ENCODE data around the gene THRB.

THRB gene

GRCh38 chr3:24190256-24190655, 304.4 kb downstream of the THRB start:
- Histone ChIP-seq H3K4me2 (ENCODE audit: low read depth, low read length, poor library complexity, severe bottlenecking) (no peak overlapping the region), H2AFZ (ENCODE audit: low read depth, low read length, severe bottlenecking) (no peak overlapping the region), H3K36me3 (ENCODE audit: low read length) (no peaks in the 10 kb centered on the region), H4K20me1 (ENCODE audit: low read depth, low read length) (no peaks in the 10 kb centered on the region), H3K27me3 (ENCODE audit: low read length) (no peaks in the 10 kb centered on the region), H3K27ac (ENCODE audit: low read depth, low read length) (no peak overlapping the region), H3K9me3 (ENCODE audit: insufficient read depth, low read length) (no peaks in the 10 kb centered on the region), H3K9me2 (replicated peaks; ENCODE audit: insufficient read depth, low read length) (no peaks in the 10 kb centered on the region), H3F3A (ENCODE audit: insufficient read depth) (no peaks in the 10 kb centered on the region), H3K4me3 (ENCODE audit: insufficient read depth, low read length, poor library complexity, severe bottlenecking) (no peak overlapping the region), H3K9ac (ENCODE audit: low read length) (no peak overlapping the region), H3K79me2 (ENCODE audit: insufficient read depth, low read length) (no peaks in the 10 kb centered on the region)
- TF ChIP-seq, protein P1, sequence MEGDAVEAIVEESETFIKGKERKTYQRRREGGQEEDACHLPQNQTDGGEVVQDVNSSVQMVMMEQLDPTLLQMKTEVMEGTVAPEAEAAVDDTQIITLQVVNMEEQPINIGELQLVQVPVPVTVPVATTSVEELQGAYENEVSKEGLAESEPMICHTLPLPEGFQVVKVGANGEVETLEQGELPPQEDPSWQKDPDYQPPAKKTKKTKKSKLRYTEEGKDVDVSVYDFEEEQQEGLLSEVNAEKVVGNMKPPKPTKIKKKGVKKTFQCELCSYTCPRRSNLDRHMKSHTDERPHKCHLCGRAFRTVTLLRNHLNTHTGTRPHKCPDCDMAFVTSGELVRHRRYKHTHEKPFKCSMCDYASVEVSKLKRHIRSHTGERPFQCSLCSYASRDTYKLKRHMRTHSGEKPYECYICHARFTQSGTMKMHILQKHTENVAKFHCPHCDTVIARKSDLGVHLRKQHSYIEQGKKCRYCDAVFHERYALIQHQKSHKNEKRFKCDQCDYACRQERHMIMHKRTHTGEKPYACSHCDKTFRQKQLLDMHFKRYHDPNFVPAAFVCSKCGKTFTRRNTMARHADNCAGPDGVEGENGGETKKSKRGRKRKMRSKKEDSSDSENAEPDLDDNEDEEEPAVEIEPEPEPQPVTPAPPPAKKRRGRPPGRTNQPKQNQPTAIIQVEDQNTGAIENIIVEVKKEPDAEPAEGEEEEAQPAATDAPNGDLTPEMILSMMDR (IDR thresholded peaks at IDR 0.05; ENCODE audit: insufficient read depth, low read length, poor library complexity, severe bottlenecking) = no peak
- no peak for TF ChIP-seq EZH2phosphoT487 (conservative IDR thresholded peaks at IDR 0.05; ENCODE audit: low read length)

DNA sequence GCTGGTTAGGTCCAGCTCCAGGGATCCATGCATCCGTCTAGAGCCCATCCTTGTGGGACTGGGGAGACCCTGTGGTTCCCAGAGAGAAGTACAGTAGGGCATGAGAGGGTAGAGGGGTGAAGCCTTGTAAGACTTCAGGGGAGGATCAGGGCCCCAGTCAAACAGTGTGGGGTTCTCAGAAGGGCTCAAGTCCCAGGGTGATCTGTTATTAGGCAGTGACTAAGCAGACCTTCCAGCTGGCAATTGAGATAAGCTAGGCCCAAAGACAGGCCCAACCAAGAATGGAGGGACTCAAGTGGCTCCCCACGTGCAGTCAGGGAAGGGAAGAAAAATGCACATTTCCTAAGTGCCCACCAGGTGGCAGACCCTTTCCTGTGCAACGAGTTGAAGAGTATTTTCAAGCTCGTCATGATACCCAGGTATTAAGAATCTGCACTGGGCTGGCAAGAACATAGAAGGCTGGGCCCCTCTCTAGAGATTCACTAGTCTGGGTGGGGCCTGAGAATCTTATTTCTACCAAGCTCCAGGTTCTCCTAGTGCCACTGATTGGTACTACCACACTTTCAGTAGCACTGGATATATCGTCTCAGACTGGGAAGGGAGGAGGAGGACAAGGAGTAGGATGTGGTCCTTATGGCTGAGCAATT, 308.8 kb downstream of the THRB start:
- Histone ChIP-seq H3K79me2 (ENCODE audit: insufficient read depth, low read length) (no peaks in the 10 kb centered on the region), H4K20me1 (ENCODE audit: low read depth, low read length) (no peaks in the 10 kb centered on the region), H3F3A (ENCODE audit: insufficient read depth) (no peaks in the 10 kb centered on the region), H3K27me3 (ENCODE audit: low read length) (no peaks in the 10 kb centered on the region), H3K9me2 (replicated peaks; ENCODE audit: insufficient read depth, low read length) (no peaks in the 10 kb centered on the region), H3K4me3 (ENCODE audit: insufficient read depth, low read length, poor library complexity, severe bottlenecking) (no peak overlapping the region), H2AFZ (ENCODE audit: low read depth, low read length, severe bottlenecking) (peak overlapping the region; percentile 52), H3K9me3 (ENCODE audit: insufficient read depth, low read length) (no peaks in the 10 kb centered on the region), H3K36me3 (ENCODE audit: low read length) (no peaks in the 10 kb centered on the region), H3K9ac (ENCODE audit: low read length) (no peak overlapping the region), H3K4me2 (ENCODE audit: low read depth, low read length, poor library complexity, severe bottlenecking) (no peak overlapping the region), H3K27ac (ENCODE audit: low read depth, low read length) (no peak overlapping the region)
- no peak for TF ChIP-seq EZH2phosphoT487 (conservative IDR thresholded peaks at IDR 0.05; ENCODE audit: low read length)
- TF ChIP-seq, protein P1 (IDR thresholded peaks at IDR 0.05; ENCODE audit: insufficient read depth, low read length, poor library complexity, severe bottlenecking) = peak; percentile 25

DNA sequence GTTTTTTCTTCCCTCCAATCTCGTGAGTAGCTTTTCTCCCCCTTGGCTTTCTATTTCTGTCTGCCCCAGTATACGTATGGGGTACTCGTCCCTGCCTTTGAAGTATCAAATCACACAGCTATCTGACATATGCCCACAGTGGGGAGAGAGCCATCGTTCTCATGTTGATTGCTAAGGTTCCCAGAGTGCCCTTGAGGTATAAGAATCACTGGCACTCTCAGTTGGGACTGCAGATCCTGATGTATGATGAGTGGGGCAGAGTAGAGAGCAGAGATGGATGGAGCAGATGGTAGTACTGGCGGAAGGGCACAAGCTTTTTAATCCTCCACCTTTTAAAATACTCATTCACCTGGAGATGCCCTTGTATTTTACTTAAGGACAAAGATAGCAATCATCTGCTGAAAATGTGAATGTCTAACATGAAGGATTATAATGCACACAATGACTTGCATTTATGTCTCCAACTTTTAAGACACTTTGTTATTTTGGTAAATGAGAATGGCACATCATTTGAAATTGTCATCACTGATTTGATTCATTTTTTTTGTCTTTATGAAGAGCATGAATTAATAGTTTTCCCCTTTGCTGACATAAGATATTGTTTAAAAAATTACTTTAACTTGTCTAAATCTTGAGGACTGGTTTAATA, 310.0 kb downstream of the THRB start:
- H3K27ac ChIP-seq (ENCODE audit: low read depth, low read length) = no peak overlapping the region
- H3K79me2 ChIP-seq (ENCODE audit: insufficient read depth, low read length) = no peaks in the 10 kb centered on the region
- H3K9me3 ChIP-seq (ENCODE audit: insufficient read depth, low read length) = no peaks in the 10 kb centered on the region
- H3K4me2 ChIP-seq (ENCODE audit: low read depth, low read length, poor library complexity, severe bottlenecking) = no peak overlapping the region
- TF ChIP-seq EZH2phosphoT487 (conservative IDR thresholded peaks at IDR 0.05; ENCODE audit: low read length) = no peak
- TF ChIP-seq, protein P1 (IDR thresholded peaks at IDR 0.05; ENCODE audit: insufficient read depth, low read length, poor library complexity, severe bottlenecking) = no peak
- H3K9me2 ChIP-seq (replicated peaks; ENCODE audit: insufficient read depth, low read length) = no peaks in the 10 kb centered on the region
- H3F3A ChIP-seq (ENCODE audit: insufficient read depth) = no peaks in the 10 kb centered on the region
- H4K20me1 ChIP-seq (ENCODE audit: low read depth, low read length) = no peaks in the 10 kb centered on the region
- H3K36me3 ChIP-seq (ENCODE audit: low read length) = no peaks in the 10 kb centered on the region
- H3K9ac ChIP-seq (ENCODE audit: low read length) = no peak overlapping the region
- no peak overlapping the region for H2AFZ ChIP-seq (ENCODE audit: low read depth, low read length, severe bottlenecking)
- no peaks in the 10 kb centered on the region for H3K27me3 ChIP-seq (ENCODE audit: low read length)
- H3K4me3 ChIP-seq (ENCODE audit: insufficient read depth, low read length, poor library complexity, severe bottlenecking) = no peak overlapping the region

Data from SU-DHL-6 (cell line).